A549 (cell line): Measurements from ENCODE around the gene ABCA5. TPM values are rescaled to one million over a fixed set of nuclear protein-coding genes. Genes with fewer than 3 reads are reported as not detected.

Experiments
- polyA plus RNA-seq, 4 experiments: library from polyadenylated mRNA; depleted of rRNA in 3 of 4; stranded (reverse); fragments of >200 nt; fragmentation: RNase III in 1 of 4; extraction: RNeasy Plus Mini Kit Qiagen cat#74134 plus additional on column Dnase treatment in 1 of 4; gene quantifications; 2 replicates in 3 of 4; 3 replicates in 1 of 4; pipeline ENCODE4 v1.2.3, GENCODE V29; 2011 to 2017
- small RNA-seq, 6 experiments: library from RNA; depleted of rRNA; stranded (forward); fragments of <200 nt; gene quantifications; one replicate each; pipeline ENCODE3, GENCODE V24; 2012

The ABCA5 gene
- polyA plus RNA-seq, 2 of the 4 experiments (the other 2 are of a cell fraction): 4.5 to 9.1 TPM

Small RNAs within 50 kb of the gene (small RNA-seq; reads per million reads assigned to genes)
- gene RF00561: 0 reads per million in 6 experiments
- gene SNRPGP4: 0 reads per million in 6 experiments

Other genes starting within 250 kb of the ABCA5 start
- 0.05 TPM in 2 replicates for gene ABCA6, start 185.2 kb downstream of the ABCA5 start, polyA plus RNA-seq (2011; rRNA removed)
- gene ABCA6, start 185.2 kb downstream of the ABCA5 start, polyA plus RNA-seq (2017; fragmentation: RNase III; extraction: RNeasy Plus Mini Kit Qiagen cat#74134 plus additional on column Dnase treatment): 0.05 TPM in 1 of 3 replicates, not detected in the others
- gene ABCA10, start 98.3 kb downstream of the ABCA5 start, polyA plus RNA-seq (2011; rRNA removed): 0.38 and 0.66 TPM in 2 replicates
- 0.16 to 0.22 TPM (median 0.17 TPM) in 3 replicates for gene ABCA10, start 98.3 kb downstream of the ABCA5 start, polyA plus RNA-seq (2017; fragmentation: RNase III; extraction: RNeasy Plus Mini Kit Qiagen cat#74134 plus additional on column Dnase treatment)
- 20.1 and 20.2 TPM in 2 replicates for gene MAP2K6, start 87.6 kb upstream of the ABCA5 start, polyA plus RNA-seq (2011; rRNA removed)
- gene MAP2K6, start 87.6 kb upstream of the ABCA5 start, polyA plus RNA-seq (2017; fragmentation: RNase III; extraction: RNeasy Plus Mini Kit Qiagen cat#74134 plus additional on column Dnase treatment): 18.7 to 24.1 TPM (median 20.7 TPM) in 3 replicates